PC-9 (cell line): ENCODE data around the gene ZMYM4. TPM values are rescaled to one million over a fixed set of nuclear protein-coding genes. Genes with fewer than 3 reads are reported as not detected.
"Not testable (repeated sequence)": the region's sequence is repeated elsewhere in the genome, so short reads cannot be mapped to it uniquely, and the experiment has no call there.

Experiments used
- BruUV-seq: library from RNA; stranded (reverse); fragments of 400-500 nt; replicated peaks from 2 replicates; lab custom pipeline; 2021; lab: Mats Ljungman, UMichigan
- CTCF ChIA-PET: fragments of 300-600 bp; sonication (Branson Sonifier 250); formaldehyde crosslinking; loops from one replicate; lab custom pipeline; 2022; ENCODE audit warnings: antibody characterized with exemption; lab: Charles Lee
- POLR2A ChIA-PET: fragments of 300-600 bp; sonication (Branson Sonifier 250); formaldehyde crosslinking; loops from one replicate; lab custom pipeline; 2022; ENCODE audit warnings: antibody characterized with exemption; ENCODE audit not compliant: unreplicated experiment; lab: Charles Lee
- DNase-seq, 2 experiments: peaks; one replicate each; pipeline versions ENCODE4 v3.0.0 to v3.0.0-alpha.2; 2015 to 2022; ENCODE audit warnings: mixed read lengths in 1 of 2
- H2AFZ ChIP-seq: fragments of 200-600 bp; sonication (generic); 2 replicates; pipeline ENCODE4 v1.8.1; 2017; ENCODE audit warnings: antibody characterized with exemption
- H3F3A ChIP-seq: fragments of 200-600 bp; sonication (generic); 2 replicates; pipeline ENCODE4 v1.8.1; 2017; ENCODE audit warnings: antibody characterized with exemption, mild to moderate bottlenecking, low read depth; ENCODE audit not compliant: insufficient read depth
- H3K27ac ChIP-seq: fragments of 200-600 bp; sonication (generic); 2 replicates; pipeline ENCODE4 v1.6.1; 2016; ENCODE audit warnings: mixed run types
- H3K27me3 ChIP-seq: fragments of 200-600 bp; sonication (generic); 2 replicates; pipeline ENCODE4 v1.6.1; 2016; ENCODE audit warnings: low read depth, mixed run types; ENCODE audit not compliant: insufficient read depth
- H3K36me3 ChIP-seq: fragments of 200-600 bp; sonication (generic); 2 replicates; pipeline ENCODE4 v1.6.1; 2016; ENCODE audit warnings: low read depth, mixed run types
- H3K4me1 ChIP-seq: fragments of 200-600 bp; sonication (generic); replicated peaks from 2 replicates; pipeline ENCODE4 v1.6.1; 2016; ENCODE audit warnings: mixed run types; ENCODE audit not compliant: insufficient read depth
- H3K4me2 ChIP-seq: fragments of 200-600 bp; sonication (generic); 2 replicates; pipeline ENCODE4 v1.6.1; 2017; ENCODE audit warnings: mixed run types
- H3K4me3 ChIP-seq: fragments of 200-600 bp; sonication (generic); 2 replicates; pipeline ENCODE4 v1.6.1; 2016; ENCODE audit warnings: mixed run types
- H3K79me2 ChIP-seq: fragments of 200-600 bp; sonication (generic); 2 replicates; pipeline ENCODE4 v1.6.1; 2017; ENCODE audit warnings: low read depth, mixed run types
- H3K9me2 ChIP-seq: fragments of 200-600 bp; sonication (generic); 2 replicates; pipeline ENCODE4 v1.8.1; 2017; ENCODE audit warnings: mild to moderate bottlenecking; ENCODE audit not compliant: insufficient read depth
- H3K9me3 ChIP-seq: fragments of 200-600 bp; sonication (generic); 2 replicates; pipeline ENCODE4 v1.8.1; 2016; ENCODE audit warnings: low read depth; ENCODE audit not compliant: insufficient read depth
- H4K20me1 ChIP-seq: fragments of 200-600 bp; sonication (generic); 2 replicates; pipeline ENCODE4 v1.8.1; 2017; ENCODE audit not compliant: insufficient read depth
- EZH2 ChIP-seq: fragments of 200-600 bp; sonication (generic); IDR thresholded peaks from 2 replicates; pipeline ENCODE4 v1.8.0; 2017; ENCODE audit warnings: antibody characterized with exemption, low read depth
- intact Hi-C: fragments of 100-400 bp; cut with micrococcal nuclease; formaldehyde crosslinking; loops from one replicate; pipeline ENCODE4 v1.10.0; 2022; ENCODE audit not compliant: unreplicated experiment
- total RNA-seq: library from RNA; stranded (reverse); gene quantifications from 2 replicates; pipeline ENCODE4 v1.2.3, GENCODE V29; 2021
- TF ChIP-seq, protein P1 (sequence below): fragments of 200-600 bp; sonication (generic); conservative IDR thresholded peaks from 2 replicates; pipeline ENCODE4 v1.6.1; 2017; ENCODE audit warnings: mixed run types, antibody characterized with exemption, mild to moderate bottlenecking, moderate library complexity

Gene ZMYM4
- total RNA-seq, 1 experiment from 2014 or later = 84.4 TPM

DNA sequence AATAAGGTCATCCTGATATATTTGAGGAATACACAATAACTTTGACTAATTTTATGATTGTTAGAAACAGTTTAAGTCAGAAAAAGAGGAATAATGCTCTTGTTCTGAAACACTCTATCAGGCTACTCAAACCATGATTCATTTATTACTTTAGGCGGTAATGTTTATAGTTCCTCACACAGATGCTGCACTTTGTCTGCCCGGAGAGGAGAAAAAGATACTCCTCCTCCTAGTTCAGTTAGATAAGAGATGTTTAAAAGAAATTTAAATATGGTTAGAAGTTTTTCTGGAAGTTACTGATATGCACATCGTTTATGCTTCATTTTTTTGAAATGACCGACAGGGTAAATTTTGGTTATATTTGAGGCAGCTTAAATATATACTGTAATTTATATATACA, 103.0 kb downstream of the ZMYM4 start:
- peaks cover 3% of the 10 kb centered on the region; the same call in 1 of the 2 replicates for H3F3A ChIP-seq
- ChIA-PET CTCF (no interaction called here), POLR2A (no interaction called here)
- TF ChIP-seq, protein P1, sequence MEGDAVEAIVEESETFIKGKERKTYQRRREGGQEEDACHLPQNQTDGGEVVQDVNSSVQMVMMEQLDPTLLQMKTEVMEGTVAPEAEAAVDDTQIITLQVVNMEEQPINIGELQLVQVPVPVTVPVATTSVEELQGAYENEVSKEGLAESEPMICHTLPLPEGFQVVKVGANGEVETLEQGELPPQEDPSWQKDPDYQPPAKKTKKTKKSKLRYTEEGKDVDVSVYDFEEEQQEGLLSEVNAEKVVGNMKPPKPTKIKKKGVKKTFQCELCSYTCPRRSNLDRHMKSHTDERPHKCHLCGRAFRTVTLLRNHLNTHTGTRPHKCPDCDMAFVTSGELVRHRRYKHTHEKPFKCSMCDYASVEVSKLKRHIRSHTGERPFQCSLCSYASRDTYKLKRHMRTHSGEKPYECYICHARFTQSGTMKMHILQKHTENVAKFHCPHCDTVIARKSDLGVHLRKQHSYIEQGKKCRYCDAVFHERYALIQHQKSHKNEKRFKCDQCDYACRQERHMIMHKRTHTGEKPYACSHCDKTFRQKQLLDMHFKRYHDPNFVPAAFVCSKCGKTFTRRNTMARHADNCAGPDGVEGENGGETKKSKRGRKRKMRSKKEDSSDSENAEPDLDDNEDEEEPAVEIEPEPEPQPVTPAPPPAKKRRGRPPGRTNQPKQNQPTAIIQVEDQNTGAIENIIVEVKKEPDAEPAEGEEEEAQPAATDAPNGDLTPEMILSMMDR = no peak
- no peak for TF ChIP-seq EZH2
- intact Hi-C loops = no loop called here
- H3K36me3 ChIP-seq = peaks cover 7% of the 10 kb centered on the region; the same call in 1 of the 2 replicates
- no peaks in the 10 kb centered on the region for H3K4me1 ChIP-seq
- no peaks in the 10 kb centered on the region for H4K20me1 ChIP-seq
- no peaks in the 10 kb centered on the region for H3K9me3 ChIP-seq
- no peak overlapping the region for H3K4me2 ChIP-seq
- BruUV-seq = no TSS peak
- H3K27me3 ChIP-seq = no peaks in the 10 kb centered on the region
- no peak overlapping the region for H3K4me3 ChIP-seq
- no peaks in the 10 kb centered on the region for H3K79me2 ChIP-seq
- DNase-seq = no peak
- H3K9me2 ChIP-seq = no peaks in the 10 kb centered on the region
- H3K27ac ChIP-seq = no peak overlapping the region
- H2AFZ ChIP-seq = no peak overlapping the region

DNA sequence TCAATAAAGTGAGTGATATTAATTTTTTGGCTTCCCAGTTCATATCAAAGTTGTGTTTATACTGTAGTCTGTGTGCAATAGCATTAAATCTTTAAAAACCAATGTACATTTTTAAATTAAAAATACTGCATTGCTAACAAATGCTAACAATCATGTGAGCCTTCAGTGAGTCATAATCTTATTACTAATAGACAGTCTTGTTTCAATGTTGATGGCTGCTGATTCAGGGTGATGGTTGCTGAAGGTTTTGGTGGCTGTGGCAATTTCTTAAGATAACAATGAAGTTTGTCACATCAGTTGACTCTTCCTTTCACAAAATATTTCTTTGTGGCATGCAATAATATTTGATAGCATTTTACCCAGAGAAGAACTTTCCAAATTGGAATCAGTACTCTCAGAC, 109.0 kb downstream of the ZMYM4 start:
- intact Hi-C loops = no loop called here
- Histone ChIP-seq H2AFZ (no peak overlapping the region), H4K20me1 (no peaks in the 10 kb centered on the region), H3K9me2 (no peaks in the 10 kb centered on the region), H3K27ac (no peak overlapping the region; the same call in 1 of the 2 replicates), H3K9me3 (no peaks in the 10 kb centered on the region), H3K36me3 (peaks cover 25% of the 10 kb centered on the region), H3K79me2 (no peaks in the 10 kb centered on the region), H3K27me3 (no peaks in the 10 kb centered on the region), H3K4me1 (no peaks in the 10 kb centered on the region), H3F3A (peaks cover 6% of the 10 kb centered on the region), H3K4me2 (no peak overlapping the region), H3K4me3 (no peak overlapping the region)
- TF ChIP-seq EZH2 = no peak
- CTCF ChIA-PET = interaction anchor here (0.6 kb wide), 1 partner anchor 304 kb away, joined by 7 read pairs; no protein-coding TSS in a partner anchor
- no peak for DNase-seq
- POLR2A ChIA-PET = no interaction called here
- no TSS peak for BruUV-seq

- POLR2A ChIA-PET = interaction anchor here (0.6 to 0.9 kb wide), 2 partner anchors 186 to 197 kb away, joined by 5 read pairs; partner anchors contain the start of gene SFPQ
- no peak for TF ChIP-seq EZH2
- TF ChIP-seq, protein P1 = no peak
Measured at GRCh38 chr1:35379317-35380000, 111.0 kb downstream of the ZMYM4 start.

DNA sequence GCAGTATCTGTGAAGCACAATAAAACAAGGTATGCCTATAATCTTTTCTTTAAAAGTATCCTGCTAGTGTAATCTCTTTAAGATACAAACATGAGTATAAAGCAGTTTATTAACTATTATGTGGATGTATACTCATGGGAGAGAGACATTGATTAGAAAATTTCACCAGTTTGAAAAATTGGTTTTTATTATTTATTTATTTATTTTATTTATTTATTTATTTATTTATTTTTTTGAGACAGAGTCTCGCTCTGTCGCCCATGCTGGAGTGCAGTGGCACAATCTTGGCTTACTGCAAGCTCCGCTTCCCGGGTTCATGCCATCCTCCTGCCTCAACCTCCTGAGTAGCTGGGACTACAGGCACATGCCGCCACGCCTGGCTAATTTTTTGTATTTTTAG, 111.6 kb downstream of the ZMYM4 start:
- H3K36me3 ChIP-seq = peaks cover 22% of the 10 kb centered on the region; the same call in 1 of the 2 replicates
- H3K27me3 ChIP-seq, H2AFZ ChIP-seq, H3K4me2 ChIP-seq, CTCF ChIA-PET, POLR2A ChIA-PET, H3K4me1 ChIP-seq, BruUV-seq, H3K9me2 ChIP-seq, H3K27ac ChIP-seq, H3K4me3 ChIP-seq, H3K79me2 ChIP-seq, intact Hi-C loops, DNase-seq, H3K9me3 ChIP-seq, H4K20me1 ChIP-seq: not testable (repeated sequence)
- H3F3A ChIP-seq = peaks cover 15% of the 10 kb centered on the region

More at GRCh38 chr1:35379317-35380000, 111.0 kb downstream of the ZMYM4 start:
- no peaks in the 10 kb centered on the region for H3K79me2 ChIP-seq
- H3F3A ChIP-seq = peaks cover 15% of the 10 kb centered on the region
- peaks cover 22% of the 10 kb centered on the region; the same call in 1 of the 2 replicates for H3K36me3 ChIP-seq
- CTCF ChIA-PET = no interaction called here
- no peaks in the 10 kb centered on the region; the same call in 1 of the 2 replicates for H4K20me1 ChIP-seq
- intact Hi-C loops = no loop called here
- H3K4me1 ChIP-seq = no peaks in the 10 kb centered on the region
- BruUV-seq = no TSS peak
- H2AFZ ChIP-seq = no peak overlapping the region
- no peaks in the 10 kb centered on the region for H3K9me2 ChIP-seq
- no peak overlapping the region for H3K27ac ChIP-seq
- no peak for DNase-seq
- no peak overlapping the region for H3K4me3 ChIP-seq
- H3K27me3 ChIP-seq = no peaks in the 10 kb centered on the region
- no peak overlapping the region for H3K4me2 ChIP-seq
- H3K9me3 ChIP-seq = no peaks in the 10 kb centered on the region
